ENCODE results near the gene RPS5.
A peak's percentile ranks its signal among the peaks of the same experiment; 100 is the strongest.

The RPS5 gene

DNA sequence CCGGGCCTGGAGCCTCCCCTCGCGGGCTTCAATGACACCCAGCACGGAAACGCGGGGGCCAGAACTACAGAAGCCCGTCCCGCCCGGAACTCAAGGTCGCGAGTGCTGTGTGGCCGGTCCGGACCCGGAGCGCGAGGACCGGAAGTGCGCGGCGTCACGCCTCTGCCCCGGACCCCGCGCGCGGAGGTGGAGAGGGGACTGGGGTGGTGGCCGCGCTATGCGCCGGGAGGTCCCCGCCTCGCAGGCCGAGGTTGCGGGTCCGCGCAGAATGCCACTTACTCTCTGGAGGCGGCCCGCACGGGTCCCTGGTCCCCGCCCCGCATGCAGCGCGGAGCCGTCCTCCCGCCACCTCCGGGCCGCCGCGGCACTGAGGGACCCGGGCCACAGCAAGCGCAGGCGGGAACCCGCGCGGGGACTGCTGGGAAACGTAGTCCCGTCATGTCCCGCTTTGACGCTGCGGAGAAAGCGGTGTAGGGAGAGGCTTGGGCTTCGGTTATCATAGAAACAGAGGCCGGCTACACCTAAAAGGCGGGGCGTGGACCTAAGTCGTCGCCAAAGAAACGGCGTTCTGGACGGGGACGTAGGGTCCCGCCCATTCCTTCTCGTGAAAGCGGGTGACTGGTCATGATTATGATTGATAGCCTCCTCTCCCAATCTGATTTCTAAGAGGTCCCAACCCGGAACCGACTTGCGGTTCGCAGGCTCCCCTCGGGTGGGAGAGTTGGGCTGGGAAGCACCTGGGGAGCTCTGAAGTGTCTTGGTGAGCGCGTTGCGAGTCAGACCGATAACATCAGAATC lies 6.2 kb upstream of the RPS5 start, which contains the start of gene ZNF837:
Gene ZNF837 (minus strand): TSS at position 369 of the 798 bp plus-strand sequence. CDS start 11,698 bp downstream, outside the sequence.
- in situ Hi-C loops (cut with MboI; ENCODE audit: low pct_unique_long_range_greater_than_20kb, low sequenced_read_pairs, unreplicated experiment), result no loop called here
- DNase-seq (ENCODE audit: low spot score), result peak; percentile 97
- TF ChIP-seq, protein P1, sequence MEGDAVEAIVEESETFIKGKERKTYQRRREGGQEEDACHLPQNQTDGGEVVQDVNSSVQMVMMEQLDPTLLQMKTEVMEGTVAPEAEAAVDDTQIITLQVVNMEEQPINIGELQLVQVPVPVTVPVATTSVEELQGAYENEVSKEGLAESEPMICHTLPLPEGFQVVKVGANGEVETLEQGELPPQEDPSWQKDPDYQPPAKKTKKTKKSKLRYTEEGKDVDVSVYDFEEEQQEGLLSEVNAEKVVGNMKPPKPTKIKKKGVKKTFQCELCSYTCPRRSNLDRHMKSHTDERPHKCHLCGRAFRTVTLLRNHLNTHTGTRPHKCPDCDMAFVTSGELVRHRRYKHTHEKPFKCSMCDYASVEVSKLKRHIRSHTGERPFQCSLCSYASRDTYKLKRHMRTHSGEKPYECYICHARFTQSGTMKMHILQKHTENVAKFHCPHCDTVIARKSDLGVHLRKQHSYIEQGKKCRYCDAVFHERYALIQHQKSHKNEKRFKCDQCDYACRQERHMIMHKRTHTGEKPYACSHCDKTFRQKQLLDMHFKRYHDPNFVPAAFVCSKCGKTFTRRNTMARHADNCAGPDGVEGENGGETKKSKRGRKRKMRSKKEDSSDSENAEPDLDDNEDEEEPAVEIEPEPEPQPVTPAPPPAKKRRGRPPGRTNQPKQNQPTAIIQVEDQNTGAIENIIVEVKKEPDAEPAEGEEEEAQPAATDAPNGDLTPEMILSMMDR (IDR thresholded peaks at IDR 0.05; ENCODE audit: extremely low read depth, insufficient read depth, missing control alignments), result no peak

DNA sequence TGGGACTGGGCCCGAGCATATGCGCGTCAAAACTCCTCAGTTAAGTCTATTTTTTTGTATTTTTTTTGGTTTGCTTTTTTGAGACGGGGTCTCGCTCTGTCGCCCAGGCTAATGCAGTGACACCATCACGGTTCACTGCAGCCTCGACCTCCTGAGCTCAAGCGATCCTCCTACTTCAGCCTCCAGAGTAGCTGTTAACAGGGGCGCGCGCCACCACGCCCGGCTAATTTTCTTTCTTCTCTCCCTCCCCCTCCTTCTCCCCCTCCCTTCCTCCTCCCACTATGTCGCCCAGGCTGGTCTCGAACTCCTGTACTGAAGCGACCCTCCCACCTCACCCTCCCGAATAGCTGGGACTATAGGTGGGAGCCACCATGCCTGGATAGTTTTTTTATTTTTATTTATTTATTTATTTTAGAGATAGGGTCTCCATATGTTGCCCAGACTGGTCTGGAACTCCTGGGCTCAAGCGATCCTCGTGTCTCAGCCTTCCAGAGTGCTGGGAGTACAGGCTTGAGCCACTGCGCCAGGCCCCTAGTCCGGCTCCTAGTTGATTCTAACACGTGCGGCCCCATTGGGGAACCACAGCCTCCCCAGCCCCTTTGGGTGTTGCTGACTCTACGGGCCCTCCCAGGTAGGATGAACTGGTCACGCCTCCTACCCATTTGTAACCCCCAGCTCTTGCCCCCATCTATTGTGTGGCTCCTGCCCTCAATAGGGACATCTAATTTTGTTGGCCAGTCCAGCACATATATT lies 5.4 kb upstream of the RPS5 start:
- in situ Hi-C loops (cut with MboI; ENCODE audit: low pct_unique_long_range_greater_than_20kb, low sequenced_read_pairs, unreplicated experiment), result no loop called here
- no peak for DNase-seq (ENCODE audit: low spot score)
- TF ChIP-seq, protein P1 (IDR thresholded peaks at IDR 0.05; ENCODE audit: extremely low read depth, insufficient read depth, missing control alignments), result no peak

DNA sequence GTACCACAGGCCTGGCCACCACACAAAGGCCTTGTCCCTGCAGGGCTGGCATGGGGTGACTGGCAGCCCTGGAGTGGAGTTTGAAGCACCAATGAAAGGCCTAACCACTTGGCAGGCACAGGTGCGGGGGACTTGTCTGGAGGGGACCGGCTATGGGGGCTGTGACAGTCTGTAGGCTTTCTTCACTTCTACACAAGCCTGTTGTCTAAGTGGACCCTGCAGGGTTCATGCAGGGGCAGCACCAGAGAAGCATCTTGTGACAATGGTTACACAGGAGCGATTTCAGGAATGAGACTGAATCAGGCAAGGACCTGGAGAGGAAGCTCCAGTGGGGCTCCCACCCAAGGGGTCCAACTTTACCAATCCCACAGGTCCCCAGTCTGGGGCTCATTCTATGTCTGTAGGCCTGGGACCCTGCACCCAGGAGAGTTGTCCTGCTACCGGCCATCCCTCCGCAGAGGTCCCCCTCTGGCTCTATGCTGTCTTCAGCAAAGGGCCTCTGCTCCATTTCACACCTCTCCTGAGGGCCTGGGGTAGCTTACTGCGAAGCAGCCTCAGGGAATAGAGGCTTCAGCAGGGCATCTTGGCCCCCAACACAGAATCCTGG lies 4.0 kb upstream of the RPS5 start:
- in situ Hi-C loops (cut with MboI; ENCODE audit: low pct_unique_long_range_greater_than_20kb, low sequenced_read_pairs, unreplicated experiment), result no loop called here
- no peak for DNase-seq (ENCODE audit: low spot score)
- TF ChIP-seq, protein P1 (IDR thresholded peaks at IDR 0.05; ENCODE audit: extremely low read depth, insufficient read depth, missing control alignments), result no peak

DNA sequence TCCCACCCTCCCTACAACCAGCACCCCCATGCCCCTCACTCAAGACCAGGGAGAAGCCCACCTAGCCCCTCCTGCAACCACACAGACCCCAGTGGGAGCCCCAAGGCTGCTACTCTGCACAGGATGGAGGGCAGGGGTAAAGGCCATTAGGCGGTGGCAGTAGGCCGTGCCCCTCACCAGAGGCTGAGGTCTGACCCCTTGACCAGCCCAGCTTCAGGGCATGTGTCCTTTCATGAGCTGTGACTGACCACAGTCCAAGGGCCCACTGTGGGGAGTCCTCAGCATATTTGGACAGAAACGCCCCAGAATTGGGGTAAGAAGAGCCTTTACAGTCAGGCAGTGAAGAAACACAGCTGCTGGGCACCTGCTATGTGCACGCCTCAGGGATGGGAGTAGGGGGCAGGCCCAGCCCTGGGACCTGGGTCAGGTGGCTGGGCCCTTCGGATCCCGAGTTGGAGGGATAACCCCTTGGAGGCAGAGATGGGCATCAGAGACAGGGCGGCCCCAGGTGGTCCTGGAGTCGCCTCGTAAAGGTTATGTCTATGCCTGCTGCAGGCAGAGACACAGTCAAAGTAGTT lies 1.7 kb upstream of the RPS5 start:
- in situ Hi-C loops (cut with MboI; ENCODE audit: low pct_unique_long_range_greater_than_20kb, low sequenced_read_pairs, unreplicated experiment), result no loop called here
- no peak for DNase-seq (ENCODE audit: low spot score)
- TF ChIP-seq, protein P1 (IDR thresholded peaks at IDR 0.05; ENCODE audit: extremely low read depth, insufficient read depth, missing control alignments), result no peak

DNA sequence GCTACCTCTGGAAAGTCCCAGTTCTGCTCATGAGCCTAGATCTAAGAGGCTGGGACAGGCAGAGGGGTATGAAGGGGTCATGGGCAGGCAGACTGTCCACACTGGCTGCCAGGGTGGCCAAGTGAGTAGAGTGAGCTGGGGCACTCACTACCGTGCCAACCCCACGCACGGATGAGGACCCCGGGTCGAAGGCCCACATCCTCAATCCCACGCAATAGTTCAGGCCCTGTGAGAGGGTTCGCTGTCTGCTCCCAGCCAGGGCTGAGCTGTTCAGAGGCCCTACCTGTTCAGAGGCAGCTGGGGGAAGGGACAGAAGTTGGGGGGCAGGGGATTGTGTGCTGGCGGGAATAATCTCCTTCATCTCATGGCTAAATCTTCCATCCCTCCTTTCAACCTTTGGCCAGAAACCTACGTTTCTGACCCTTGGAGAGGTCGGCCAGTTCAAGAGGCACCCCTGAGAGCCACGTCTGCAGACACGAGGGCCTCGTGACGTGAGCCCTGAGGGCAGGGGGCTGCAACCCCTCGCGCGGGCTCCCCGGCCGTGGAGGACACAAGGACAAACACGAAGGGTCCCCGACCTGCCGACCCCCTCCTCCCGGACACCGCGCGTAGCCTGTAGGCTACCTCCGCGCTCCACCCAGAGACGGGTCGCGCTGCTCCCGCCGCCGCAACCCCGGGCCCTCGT lies 1.0 kb upstream of the RPS5 start:
- TF ChIP-seq, protein P1 (IDR thresholded peaks at IDR 0.05; ENCODE audit: extremely low read depth, insufficient read depth, missing control alignments), result no peak
- in situ Hi-C loops (cut with MboI; ENCODE audit: low pct_unique_long_range_greater_than_20kb, low sequenced_read_pairs, unreplicated experiment), result no loop called here
- DNase-seq (ENCODE audit: low spot score), result no peak

All from GM13977 (cell line).